IMR-90 (cell line): ENCODE data around the gene EPHA6. TPM values are rescaled to one million over a fixed set of nuclear protein-coding genes. Genes with fewer than 3 reads are reported as not detected.

Experiments
- ATAC-seq: fragments of 200-7000 bp; cut with Tn5 transposase; 2 replicates; pipeline ENCODE4 v1.9.1; 2020; ENCODE audit warnings: low read depth, mild to moderate bottlenecking, moderate library complexity
- BruUV-seq: library from RNA; stranded (reverse); fragments of 400-500 nt; replicated peaks from 2 replicates; lab custom pipeline; 2021; lab: Mats Ljungman, UMichigan
- CTCF ChIA-PET: fragments of 300-600 bp; formaldehyde crosslinking; extraction: SDS; loops from one replicate; lab custom pipeline; 2021; ENCODE audit warnings: antibody characterized with exemption; lab: Yijun Ruan, JAX
- POLR2A ChIA-PET: fragments of 300-600 bp; sonication (Branson Sonifier 250); formaldehyde crosslinking; loops from one replicate; lab custom pipeline; 2022; ENCODE audit warnings: antibody characterized with exemption; ENCODE audit not compliant: unreplicated experiment; lab: Charles Lee
- DNase-seq: peaks from one replicate; pipeline ENCODE4 v3.0.0; 2013
- H2AFZ ChIP-seq: replicated peaks from 2 replicates; pipeline ENCODE3; 2013; ENCODE audit warnings: low read length, mild to moderate bottlenecking; ENCODE audit not compliant: poor library complexity
- H2AK5ac ChIP-seq: 2 replicates; pipeline ENCODE4 v1.6.1; 2013; ENCODE audit warnings: low read depth, low read length, inconsistent platforms
- H2AK9ac ChIP-seq: replicated peaks from 2 replicates; pipeline ENCODE3; 2013; ENCODE audit warnings: mild to moderate bottlenecking, low read depth, low read length, moderate library complexity; ENCODE audit not compliant: poor library complexity
- H2BK120ac ChIP-seq: 2 replicates; pipeline ENCODE4 v1.6.1; 2013; ENCODE audit warnings: low read depth, low read length, inconsistent platforms
- H2BK15ac ChIP-seq: 3 replicates; pipeline ENCODE4 v1.6.1; 2013; ENCODE audit warnings: low read depth, low read length, inconsistent platforms
- H2BK20ac ChIP-seq: 2 replicates; pipeline ENCODE4 v1.6.1; 2013; ENCODE audit warnings: low read depth, mild to moderate bottlenecking, inconsistent platforms, low read length, moderate library complexity
- H2BK5ac ChIP-seq: 2 replicates; pipeline ENCODE4 v1.6.1; 2013; ENCODE audit warnings: mild to moderate bottlenecking, low read depth, low read length, inconsistent platforms; ENCODE audit not compliant: poor library complexity, severe bottlenecking
- H3K14ac ChIP-seq: replicated peaks from 2 replicates; pipeline ENCODE4 v1.6.1; 2013; ENCODE audit warnings: low read depth, low read length, inconsistent platforms
- H3K18ac ChIP-seq: 2 replicates; pipeline ENCODE4 v1.6.1; 2013; ENCODE audit warnings: low read depth, low read length, control low read depth
- H3K23ac ChIP-seq: 2 replicates; pipeline ENCODE4 v1.6.1; 2013; ENCODE audit warnings: low read depth, low read length, inconsistent platforms
- H3K27ac ChIP-seq: 2 replicates; pipeline ENCODE4 v1.5.1; 2013; ENCODE audit warnings: mild to moderate bottlenecking, control low read depth, low read length; ENCODE audit not compliant: insufficient read depth
- H3K27me3 ChIP-seq: 2 replicates; pipeline ENCODE4 v1.6.1; 2013; ENCODE audit warnings: low read length; ENCODE audit not compliant: control insufficient read depth, insufficient read depth
- H3K36me3 ChIP-seq: 2 replicates; pipeline ENCODE4 v1.6.1; 2013; ENCODE audit warnings: low read length, mixed read lengths; ENCODE audit not compliant: control insufficient read depth, insufficient read depth
- H3K4ac ChIP-seq: 2 replicates; pipeline ENCODE4 v1.6.1; 2013; ENCODE audit warnings: low read depth, low read length, inconsistent platforms
- H3K4me1 ChIP-seq: 2 replicates; pipeline ENCODE4 v1.6.1; 2013; ENCODE audit warnings: low read length, mixed read lengths; ENCODE audit not compliant: control insufficient read depth, insufficient read depth
- H3K4me2 ChIP-seq: 2 replicates; pipeline ENCODE4 v1.6.1; 2013; ENCODE audit warnings: low read depth, mild to moderate bottlenecking, control low read depth, low read length, moderate library complexity
- H3K4me3 ChIP-seq: 2 replicates; pipeline ENCODE4 v1.5.1; 2013; ENCODE audit warnings: low read depth, mild to moderate bottlenecking, control low read depth, low read length, moderate library complexity; ENCODE audit not compliant: insufficient read depth
- H3K56ac ChIP-seq: 2 replicates; pipeline ENCODE4 v1.6.1; 2013; ENCODE audit warnings: low read length, inconsistent platforms; ENCODE audit not compliant: insufficient read depth; ENCODE audit errors: extremely low read depth
- H3K79me1 ChIP-seq, 2 experiments: 2 replicates each; pipeline ENCODE4 v1.6.1; 2013; ENCODE audit warnings: low read length in 2 of 2, inconsistent platforms in 1 of 2, low read depth in 1 of 2
- H3K9ac ChIP-seq: 2 replicates; pipeline ENCODE4 v1.6.1; 2013; ENCODE audit warnings: low read depth, low read length, control low read depth
- H3K9me1 ChIP-seq: 2 replicates; pipeline ENCODE4 v1.6.1; 2013; ENCODE audit warnings: low read length, inconsistent platforms; ENCODE audit not compliant: insufficient read depth
- H3K9me3 ChIP-seq: 2 replicates; pipeline ENCODE4 v1.6.1; 2013; ENCODE audit warnings: low read length; ENCODE audit not compliant: control insufficient read depth, insufficient read depth
- H4K20me1 ChIP-seq: 2 replicates; pipeline ENCODE4 v1.6.1; 2013; ENCODE audit warnings: low read length, inconsistent platforms; ENCODE audit not compliant: insufficient read depth
- H4K5ac ChIP-seq: 2 replicates; pipeline ENCODE4 v1.6.1; 2013; ENCODE audit warnings: mild to moderate bottlenecking, low read depth, low read length, control low read depth
- H4K8ac ChIP-seq, 2 experiments: 2 replicates each; pipeline ENCODE4 v1.6.1; 2013; ENCODE audit warnings: low read depth in 2 of 2, low read length in 2 of 2, control low read depth in 1 of 2, inconsistent platforms in 1 of 2
- H4K91ac ChIP-seq: 2 replicates; pipeline ENCODE4 v1.6.1; 2013; ENCODE audit warnings: low read depth, low read length, inconsistent platforms; ENCODE audit not compliant: insufficient read depth
- BHLHE40 ChIP-seq: fragments of 150-350 bp; IDR thresholded peaks from 2 replicates; pipeline ENCODE4 v1.6.1; 2016; ENCODE audit warnings: mild to moderate bottlenecking, low read depth, low read length
- CEBPB ChIP-seq: IDR thresholded peaks from 2 replicates; pipeline ENCODE4 v1.6.1; 2012; ENCODE audit warnings: low read depth, low read length, improper control_type of control experiment
- CHD1 ChIP-seq: IDR thresholded peaks from 2 replicates; pipeline ENCODE4 v1.6.1; 2012; ENCODE audit warnings: low read depth, low read length, improper control_type of control experiment
- CTCF ChIP-seq: conservative IDR thresholded peaks from 2 replicates; pipeline ENCODE4 v1.5.1; 2012; ENCODE audit warnings: mild to moderate bottlenecking, low read depth, low read length, improper control_type of control experiment
- ELK1 ChIP-seq: fragments of 150-350 bp; IDR thresholded peaks from 2 replicates; pipeline ENCODE4 v1.6.1; 2016; ENCODE audit warnings: low read depth, mild to moderate bottlenecking, low read length, moderate library complexity, borderline replicate concordance
- FOS ChIP-seq: fragments of 150-350 bp; IDR thresholded peaks from 2 replicates; pipeline ENCODE4 v1.6.1; 2016; ENCODE audit warnings: low read depth, low read length
- MAFK ChIP-seq: IDR thresholded peaks from 2 replicates; pipeline ENCODE4 v1.6.1; 2012; ENCODE audit warnings: low read depth, low read length, improper control_type of control experiment
- MAZ ChIP-seq: IDR thresholded peaks from 2 replicates; pipeline ENCODE4 v1.6.1; 2012; ENCODE audit warnings: low read depth, mild to moderate bottlenecking, low read length, improper control_type of control experiment, moderate library complexity, borderline replicate concordance
- MXI1 ChIP-seq: IDR thresholded peaks from 2 replicates; pipeline ENCODE4 v1.6.1; 2012; ENCODE audit warnings: low read depth, mild to moderate bottlenecking, low read length, moderate library complexity, borderline replicate concordance
- NFE2L2 ChIP-seq: fragments of 150-350 bp; IDR thresholded peaks from 2 replicates; pipeline ENCODE4 v1.6.1; 2016; ENCODE audit warnings: low read depth, mild to moderate bottlenecking, low read length
- POLR2A ChIP-seq: IDR thresholded peaks from 2 replicates; pipeline ENCODE4 v1.6.1; 2012; ENCODE audit warnings: mild to moderate bottlenecking, low read depth, low read length
- RAD21 ChIP-seq: IDR thresholded peaks from 2 replicates; pipeline ENCODE4 v1.6.1; 2012; ENCODE audit warnings: low read length, improper control_type of control experiment
- RCOR1 ChIP-seq: IDR thresholded peaks from 2 replicates; pipeline ENCODE4 v1.6.1; 2012; ENCODE audit warnings: mild to moderate bottlenecking, low read length, improper control_type of control experiment; ENCODE audit not compliant: insufficient replicate concordance
- RFX5 ChIP-seq: IDR thresholded peaks from 2 replicates; pipeline ENCODE4 v1.8.0; 2012; ENCODE audit warnings: low read depth, mild to moderate bottlenecking, low read length, moderate library complexity
- SMC3 ChIP-seq: fragments of 150-350 bp; IDR thresholded peaks from 2 replicates; pipeline ENCODE4 v1.6.1; 2016; ENCODE audit warnings: low read depth, mild to moderate bottlenecking, antibody characterized with exemption, low read length, moderate library complexity
- WGBS, 2 experiments: methylation state at CpG; one replicate each; pipeline versions ENCODE4 v1.1.5 to v1.1.7; 2013; ENCODE audit warnings: missing lambda C conversion rate in 2 of 2; ENCODE audit not compliant: insufficient read length in 1 of 2; ENCODE audit errors: extremely low coverage in 2 of 2; 5-methylcytosine and 5-hydroxymethylcytosine counted together
- dilution Hi-C: fragments of 300-500 bp; cut with HindIII; formaldehyde crosslinking; loops from one replicate; pipeline ENCODE4 v1.14.3; 2018; ENCODE audit warnings: low sequenced_read_pairs; ENCODE audit not compliant: unreplicated experiment
- in situ Hi-C: fragments of 300-500 bp; cut with MboI; formaldehyde crosslinking; loops from 3 replicates; pipeline ENCODE4 v1.14.3; 2019; ENCODE audit warnings: low sequenced_read_pairs, inconsistent platforms, mixed read lengths
- intact Hi-C: fragments of 100-400 bp; cut with micrococcal nuclease; formaldehyde crosslinking; loops from 2 replicates; pipeline ENCODE4 v1.10.0; 2022
- polyA plus RNA-seq, 3 experiments: library from polyadenylated mRNA; depleted of rRNA; stranded (reverse); fragments of >200 nt; gene quantifications; 2 replicates each; pipeline ENCODE4 v1.2.3, GENCODE V29; 2012; ENCODE audit warnings: low replicate concordance in 1 of 3
- total RNA-seq: library from RNA; depleted of rRNA; stranded (reverse); fragments of >200 nt; gene quantifications from 2 replicates; pipeline ENCODE4 v1.2.3, GENCODE V29; 2012
- TF ChIP-seq, protein P1 (sequence below): fragments of 150-350 bp; IDR thresholded peaks from 2 replicates; pipeline ENCODE4 v1.6.1; 2017; ENCODE audit warnings: mild to moderate bottlenecking, antibody characterized with exemption, low read length, low read depth

The EPHA6 gene
- total and polyA plus RNA-seq, 2 of the 4 experiments (the other 2 are of a cell fraction), result not detected

GRCh38 chr3:96915445-96915844, 101.1 kb downstream of the EPHA6 start:
- Histone ChIP-seq H3K18ac (no peak overlapping the region), H3K14ac (no peak overlapping the region), H3K4me3 (no peak overlapping the region), H2AFZ (no peak overlapping the region), H3K9ac (no peak overlapping the region), H3K27ac (no peak overlapping the region), H3K36me3 (no peaks in the 10 kb centered on the region), H2BK20ac (no peak overlapping the region), H3K9me1 (no peaks in the 10 kb centered on the region), H4K20me1 (no peaks in the 10 kb centered on the region), H3K4me1 (no peaks in the 10 kb centered on the region), H3K4ac (no peak overlapping the region), H2BK120ac (no peak overlapping the region), H3K27me3 (no peaks in the 10 kb centered on the region), H3K9me3 (0 out of 2 replicates have a peak, but pooled peaks cover 2% of the 10 kb centered on the region), H3K4me2 (no peak overlapping the region), H4K8ac (no peak overlapping the region), H2BK5ac (no peak overlapping the region), H2AK9ac (no peak overlapping the region), H2BK15ac (no peak overlapping the region), H4K5ac (no peak overlapping the region), H4K91ac (no peak overlapping the region), H3K79me1 (no peaks in the 10 kb centered on the region), H3K56ac (no peak overlapping the region), H2AK5ac (no peak overlapping the region), H3K23ac (no peak overlapping the region)
- TF ChIP-seq CHD1 (no peak), CEBPB (no peak), SMC3 (no peak), ELK1 (no peak), FOS (no peak), RAD21 (no peak), POLR2A (no peak), CTCF (no peak), RFX5 (no peak), MAZ (no peak), RCOR1 (no peak), MXI1 (no peak), BHLHE40 (no peak), MAFK (no peak), NFE2L2 (no peak)
- TF ChIP-seq, protein P1, sequence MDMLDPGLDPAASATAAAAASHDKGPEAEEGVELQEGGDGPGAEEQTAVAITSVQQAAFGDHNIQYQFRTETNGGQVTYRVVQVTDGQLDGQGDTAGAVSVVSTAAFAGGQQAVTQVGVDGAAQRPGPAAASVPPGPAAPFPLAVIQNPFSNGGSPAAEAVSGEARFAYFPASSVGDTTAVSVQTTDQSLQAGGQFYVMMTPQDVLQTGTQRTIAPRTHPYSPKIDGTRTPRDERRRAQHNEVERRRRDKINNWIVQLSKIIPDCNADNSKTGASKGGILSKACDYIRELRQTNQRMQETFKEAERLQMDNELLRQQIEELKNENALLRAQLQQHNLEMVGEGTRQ, result no peak
- ChIA-PET POLR2A (no interaction called here), CTCF (no interaction called here)
- BruUV-seq, result no TSS peak
- DNase-seq (no peak), ATAC-seq (no peak)
- WGBS, 2 experiments, result no CpG with 5 or more reads among the region's 2 CpGs
- intact Hi-C loops, result no loop called here
- in situ Hi-C loops, result no loop called here
- dilution Hi-C loops, result no loop called here
